HCT116 (cell line): Measurements from ENCODE around the gene RECQL5. TPM values are rescaled to one million over a fixed set of nuclear protein-coding genes. Genes with fewer than 3 reads are reported as not detected.

Experiments used
- ATAC-seq: fragments of 200-7000 bp; cut with Tn5 transposase; 2 replicates; pipeline ENCODE4 v1.9.1; 2020; ENCODE audit warnings: mild to moderate bottlenecking, moderate library complexity
- BruUV-seq: library from RNA; stranded (reverse); fragments of 400-500 nt; replicated peaks from 2 replicates; lab custom pipeline; 2021; lab: Mats Ljungman, UMichigan
- CTCF ChIA-PET: fragments of 300-600 bp; sonication (Branson Sonifier 250); formaldehyde crosslinking; loops from one replicate; lab custom pipeline; 2021; ENCODE audit warnings: antibody characterized with exemption; lab: Charles Lee
- POLR2A ChIA-PET: fragments of 300-600, 350-600 bp; sonication (Branson Sonifier 250); formaldehyde crosslinking; loops from one replicate; lab custom pipeline; 2021; ENCODE audit warnings: antibody characterized with exemption; lab: Charles Lee
- RAD21 ChIA-PET, 2 experiments: fragments of 300-600 bp; sonication (Branson Sonifier 250); formaldehyde crosslinking; loops; one replicate each; lab custom pipeline; 2023; ENCODE audit warnings: low total read pairs in 2 of 2; ENCODE audit not compliant: uncharacterized antibody in 2 of 2, unreplicated experiment in 2 of 2, low non-redundant PET in 1 of 2; lab: Charles Lee
- DNase-seq: peaks from one replicate; pipeline ENCODE4 v3.0.0-alpha.2; 2010; ENCODE audit warnings: low read depth, low spot score
- H2AFZ ChIP-seq: fragments of 200-600 bp; shearing (Covaris generic), sonication (generic); 2 replicates; pipeline ENCODE4 v1.6.1; 2017; ENCODE audit warnings: low read depth, mixed run types, mixed read lengths, antibody characterized with exemption, low read length; ENCODE audit not compliant: poor library complexity, severe bottlenecking
- H3K27ac ChIP-seq: 2 replicates; pipeline ENCODE4 v1.5.1; 2012; ENCODE audit warnings: low read depth, low read length
- H3K27me3 ChIP-seq: fragments of 200-600 bp; sonication (generic); 2 replicates; pipeline ENCODE4 v1.6.1; 2016; ENCODE audit warnings: mixed run types, low read length, mixed read lengths; ENCODE audit not compliant: insufficient read depth
- H3K36me3 ChIP-seq, 2 experiments: fragments of 200-500 bp in 1 of 2; fragments of 200-600 bp in 1 of 2; sonication (Bioruptor generic) in 1 of 2; sonication (generic) in 1 of 2; 2 replicates each; pipeline versions ENCODE4 v1.5.1 to v1.6.1; 2014 to 2016; ENCODE audit warnings: low read length in 2 of 2, inconsistent platforms in 1 of 2, mixed read lengths in 1 of 2, mixed run types in 1 of 2; ENCODE audit not compliant: insufficient read depth in 2 of 2, control insufficient read depth in 1 of 2
- H3K4me1 ChIP-seq, 2 experiments: fragments of 200-600 bp in 1 of 2; sonication (generic) in 1 of 2; 2 replicates each; pipeline versions ENCODE4 v1.5.1 to v1.6.1; 2012 to 2017; ENCODE audit warnings: low read length in 2 of 2, inconsistent platforms in 1 of 2, mild to moderate bottlenecking in 1 of 2, mixed read lengths in 1 of 2, mixed run types in 1 of 2, moderate library complexity in 1 of 2; ENCODE audit not compliant: insufficient read depth in 2 of 2, control insufficient read depth in 1 of 2
- H3K4me2 ChIP-seq: fragments of 200-600 bp; sonication (generic); 2 replicates; pipeline ENCODE4 v1.6.1; 2017; ENCODE audit warnings: mixed run types, low read length, mixed read lengths
- H3K4me3 ChIP-seq, 2 experiments: fragments of 200-600 bp in 1 of 2; sonication (generic) in 1 of 2; replicated peaks in 1 of 2; 2 replicates each; pipeline ENCODE4 v1.5.1; 2011 to 2016; ENCODE audit warnings: low read length in 2 of 2, control low read depth in 1 of 2, low read depth in 1 of 2, mild to moderate bottlenecking in 1 of 2, mixed read lengths in 1 of 2, mixed run types in 1 of 2
- H3K79me2 ChIP-seq: fragments of 200-600 bp; sonication (generic); 2 replicates; pipeline ENCODE4 v1.6.1; 2017; ENCODE audit warnings: mild to moderate bottlenecking, mixed run types, low read length, moderate library complexity, mixed read lengths; ENCODE audit not compliant: insufficient read depth
- H3K9ac ChIP-seq: fragments of 200-600 bp; sonication (generic); 2 replicates; pipeline ENCODE4 v1.6.1; 2016; ENCODE audit warnings: low read length, mixed read lengths
- H3K9me2 ChIP-seq: fragments of 200-600 bp; sonication (generic), shearing (Covaris generic); 2 replicates; pipeline ENCODE4 v1.6.1; 2017; ENCODE audit warnings: mixed run types, mild to moderate bottlenecking, moderate library complexity; ENCODE audit not compliant: insufficient read depth
- H3K9me3 ChIP-seq, 2 experiments: fragments of 200-500 bp in 1 of 2; fragments of 200-600 bp in 1 of 2; sonication (Bioruptor generic) in 1 of 2; sonication (generic) in 1 of 2; 2 replicates each; pipeline ENCODE4 v1.6.1; 2014 to 2017; ENCODE audit warnings: low read length in 2 of 2, mixed read lengths in 2 of 2, inconsistent platforms in 1 of 2, low read depth in 1 of 2, mild to moderate bottlenecking in 1 of 2, mixed run types in 1 of 2, moderate library complexity in 1 of 2; ENCODE audit not compliant: control insufficient read depth in 1 of 2, insufficient read depth in 1 of 2
- H4K20me1 ChIP-seq: fragments of 200-600 bp; sonication (generic), shearing (Covaris generic); 2 replicates; pipeline ENCODE4 v1.6.1; 2017; ENCODE audit warnings: mixed run types, mild to moderate bottlenecking, moderate library complexity; ENCODE audit not compliant: insufficient read depth
- CBX3 ChIP-seq: IDR thresholded peaks from 2 replicates; pipeline ENCODE4 v1.6.1; 2012; ENCODE audit warnings: low read depth
- CEBPB ChIP-seq: IDR thresholded peaks from 2 replicates; pipeline ENCODE4 v1.6.1; 2012; ENCODE audit warnings: low read depth
- EGR1 ChIP-seq: IDR thresholded peaks from 2 replicates; pipeline ENCODE4 v1.6.1; 2012; ENCODE audit warnings: low read depth
- ELF1 ChIP-seq: IDR thresholded peaks from 2 replicates; pipeline ENCODE4 v1.6.1; 2012; ENCODE audit warnings: low read depth, borderline replicate concordance
- EZH2 ChIP-seq: fragments of 200-600 bp; sonication (generic); IDR thresholded peaks from 2 replicates; pipeline ENCODE4 v1.6.1; 2017; ENCODE audit warnings: antibody characterized with exemption, mixed run types
- EZH2phosphoT487 ChIP-seq: fragments of 200-600 bp; IDR thresholded peaks from 2 replicates; pipeline ENCODE4 v1.6.1; 2018; ENCODE audit warnings: antibody characterized with exemption, borderline replicate concordance
- FOSL1 ChIP-seq: IDR thresholded peaks from 2 replicates; pipeline ENCODE4 v1.6.1; 2012; ENCODE audit warnings: low read depth
- JUND ChIP-seq: IDR thresholded peaks from 2 replicates; pipeline ENCODE4 v1.6.1; 2012
- POLR2AphosphoS5 ChIP-seq: IDR thresholded peaks from 2 replicates; pipeline ENCODE4 v1.6.1; 2011; ENCODE audit warnings: mild to moderate bottlenecking, low read depth, low read length, moderate library complexity
- RAD21 ChIP-seq: IDR thresholded peaks from 2 replicates; pipeline ENCODE4 v1.6.1; 2012; ENCODE audit warnings: low read depth, mild to moderate bottlenecking
- SIN3A ChIP-seq: IDR thresholded peaks from 2 replicates; pipeline ENCODE4 v1.6.1; 2012; ENCODE audit warnings: low read depth
- SP1 ChIP-seq: IDR thresholded peaks from 2 replicates; pipeline ENCODE4 v1.6.1; 2012; ENCODE audit warnings: low read depth
- SRF ChIP-seq: IDR thresholded peaks from 2 replicates; pipeline ENCODE4 v1.6.1; 2012; ENCODE audit warnings: low read depth
- TCF7L2 ChIP-seq: IDR thresholded peaks from 2 replicates; pipeline ENCODE4 v1.7.0; 2011; ENCODE audit warnings: borderline replicate concordance, inconsistent platforms; ENCODE audit not compliant: insufficient read depth, insufficient read length; ENCODE audit errors: extremely low read depth
- YY1 ChIP-seq: IDR thresholded peaks from 2 replicates; pipeline ENCODE4 v1.6.1; 2011; ENCODE audit warnings: low read length, low read depth, moderate library complexity, mild to moderate bottlenecking; ENCODE audit not compliant: insufficient replicate concordance; ENCODE audit errors: extremely low read depth
- ZBTB33 ChIP-seq: IDR thresholded peaks from 2 replicates; pipeline ENCODE4 v1.6.1; 2011; ENCODE audit warnings: mild to moderate bottlenecking, low read length, moderate library complexity; ENCODE audit not compliant: insufficient replicate concordance; ENCODE audit errors: extremely low read depth
- ZNF274 ChIP-seq: fragments of 200-500 bp; sonication (Bioruptor generic); IDR thresholded peaks from 2 replicates; pipeline ENCODE4 v1.6.1; 2014; ENCODE audit warnings: mild to moderate bottlenecking, low read depth, low read length, inconsistent platforms
- intact Hi-C: fragments of 100-400 bp; cut with micrococcal nuclease; formaldehyde crosslinking; loops from 2 replicates; pipeline ENCODE4 v1.10.0; 2022
- total RNA-seq: library from RNA; stranded (reverse); gene quantifications from one replicate; pipeline ENCODE4 v1.2.1, GENCODE V29; 2021; ENCODE audit not compliant: unreplicated experiment
- TF ChIP-seq, protein P1 (sequence below): IDR thresholded peaks from 2 replicates; pipeline ENCODE4 v1.6.1; 2012; ENCODE audit warnings: low read depth
- TF ChIP-seq, protein P2 (sequence below): IDR thresholded peaks from 2 replicates; pipeline ENCODE4 v1.6.1; 2012
- TF ChIP-seq, protein P3 (sequence below), 3 experiments: fragments of 200-600 bp in 1 of 3; sonication (generic) in 1 of 3; IDR thresholded peaks in 2 of 3; conservative IDR thresholded peaks in 1 of 3; 2 replicates each; pipeline ENCODE4 v1.5.1; 2012 to 2017; ENCODE audit warnings: low read depth in 2 of 3, low read length in 2 of 3, antibody characterized with exemption in 1 of 3, borderline replicate concordance in 1 of 3, control low read depth in 1 of 3, mild to moderate bottlenecking in 1 of 3, mixed read lengths in 1 of 3, mixed run types in 1 of 3, moderate library complexity in 1 of 3; ENCODE audit not compliant: insufficient read depth in 1 of 3

Gene RECQL5
- total RNA-seq, 1 experiment from 2014 or later, result 83.3 TPM

DNA sequence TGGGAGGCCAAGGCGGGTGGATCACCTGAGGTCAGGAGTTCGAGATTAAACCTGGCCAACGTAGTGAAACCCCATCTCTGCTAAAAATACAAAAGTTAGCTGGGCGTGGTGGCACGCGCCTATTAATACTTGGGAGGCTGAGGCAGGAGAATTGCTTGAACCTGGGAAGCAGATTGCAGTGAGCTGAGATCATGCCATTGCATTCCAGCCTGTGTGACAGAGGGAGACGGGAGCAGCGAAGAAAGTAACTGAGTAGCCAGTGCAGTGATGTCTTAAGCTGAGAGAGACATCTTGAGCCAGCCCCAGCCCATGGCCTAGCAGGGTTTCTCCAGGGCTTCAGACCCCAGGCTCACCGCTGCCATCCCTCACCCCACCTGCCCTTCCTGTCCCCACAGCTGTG, 43.6 kb downstream of the RECQL5 start:
- Histone ChIP-seq H3K9me3 (no peaks in the 10 kb centered on the region), H3K4me1 (peaks cover 0 to 5% of the 10 kb centered on the region in 2 experiments; a peak in 1 of 4 replicates), H4K20me1 (no peaks in the 10 kb centered on the region), H3K4me2 (no peak overlapping the region), H3K9me2 (no peaks in the 10 kb centered on the region), H3K36me3 (no peaks in the 10 kb centered on the region), H3K4me3 (no peak overlapping the region), H2AFZ (no peak overlapping the region), H3K9ac (no peak overlapping the region), H3K79me2 (no peaks in the 10 kb centered on the region), H3K27ac (no peak overlapping the region), H3K27me3 (no peaks in the 10 kb centered on the region)
- POLR2A ChIA-PET, result no interaction called here
- CTCF ChIA-PET, result interaction anchor here (1.1 to 6.9 kb wide), 2 partner anchors 10 to 22 kb away, joined by 3 to 63 read pairs; partner anchors contain the start of gene SMIM5
- BruUV-seq, result no TSS peak
- no peak for TF ChIP-seq ZNF274
- no peak for TF ChIP-seq EGR1
- TF ChIP-seq FOSL1, result no peak
- TF ChIP-seq CBX3, result no peak
- no peak for TF ChIP-seq ZBTB33
- TF ChIP-seq JUND, result no peak
- TF ChIP-seq TCF7L2, result no peak
- no peak for TF ChIP-seq SP1
- no peak for TF ChIP-seq CEBPB
- no peak for TF ChIP-seq ELF1
- no peak for TF ChIP-seq EZH2phosphoT487
- TF ChIP-seq RAD21, result no peak
- TF ChIP-seq SIN3A, result no peak
- no peak for TF ChIP-seq POLR2AphosphoS5
- TF ChIP-seq, protein P1, sequence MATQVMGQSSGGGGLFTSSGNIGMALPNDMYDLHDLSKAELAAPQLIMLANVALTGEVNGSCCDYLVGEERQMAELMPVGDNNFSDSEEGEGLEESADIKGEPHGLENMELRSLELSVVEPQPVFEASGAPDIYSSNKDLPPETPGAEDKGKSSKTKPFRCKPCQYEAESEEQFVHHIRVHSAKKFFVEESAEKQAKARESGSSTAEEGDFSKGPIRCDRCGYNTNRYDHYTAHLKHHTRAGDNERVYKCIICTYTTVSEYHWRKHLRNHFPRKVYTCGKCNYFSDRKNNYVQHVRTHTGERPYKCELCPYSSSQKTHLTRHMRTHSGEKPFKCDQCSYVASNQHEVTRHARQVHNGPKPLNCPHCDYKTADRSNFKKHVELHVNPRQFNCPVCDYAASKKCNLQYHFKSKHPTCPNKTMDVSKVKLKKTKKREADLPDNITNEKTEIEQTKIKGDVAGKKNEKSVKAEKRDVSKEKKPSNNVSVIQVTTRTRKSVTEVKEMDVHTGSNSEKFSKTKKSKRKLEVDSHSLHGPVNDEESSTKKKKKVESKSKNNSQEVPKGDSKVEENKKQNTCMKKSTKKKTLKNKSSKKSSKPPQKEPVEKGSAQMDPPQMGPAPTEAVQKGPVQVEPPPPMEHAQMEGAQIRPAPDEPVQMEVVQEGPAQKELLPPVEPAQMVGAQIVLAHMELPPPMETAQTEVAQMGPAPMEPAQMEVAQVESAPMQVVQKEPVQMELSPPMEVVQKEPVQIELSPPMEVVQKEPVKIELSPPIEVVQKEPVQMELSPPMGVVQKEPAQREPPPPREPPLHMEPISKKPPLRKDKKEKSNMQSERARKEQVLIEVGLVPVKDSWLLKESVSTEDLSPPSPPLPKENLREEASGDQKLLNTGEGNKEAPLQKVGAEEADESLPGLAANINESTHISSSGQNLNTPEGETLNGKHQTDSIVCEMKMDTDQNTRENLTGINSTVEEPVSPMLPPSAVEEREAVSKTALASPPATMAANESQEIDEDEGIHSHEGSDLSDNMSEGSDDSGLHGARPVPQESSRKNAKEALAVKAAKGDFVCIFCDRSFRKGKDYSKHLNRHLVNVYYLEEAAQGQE, result no peak
- TF ChIP-seq EZH2, result no peak
- TF ChIP-seq, protein P2, sequence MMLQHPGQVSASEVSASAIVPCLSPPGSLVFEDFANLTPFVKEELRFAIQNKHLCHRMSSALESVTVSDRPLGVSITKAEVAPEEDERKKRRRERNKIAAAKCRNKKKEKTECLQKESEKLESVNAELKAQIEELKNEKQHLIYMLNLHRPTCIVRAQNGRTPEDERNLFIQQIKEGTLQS, result no peak
- no peak for TF ChIP-seq SRF
- no peak for TF ChIP-seq YY1
- TF ChIP-seq, protein P3, sequence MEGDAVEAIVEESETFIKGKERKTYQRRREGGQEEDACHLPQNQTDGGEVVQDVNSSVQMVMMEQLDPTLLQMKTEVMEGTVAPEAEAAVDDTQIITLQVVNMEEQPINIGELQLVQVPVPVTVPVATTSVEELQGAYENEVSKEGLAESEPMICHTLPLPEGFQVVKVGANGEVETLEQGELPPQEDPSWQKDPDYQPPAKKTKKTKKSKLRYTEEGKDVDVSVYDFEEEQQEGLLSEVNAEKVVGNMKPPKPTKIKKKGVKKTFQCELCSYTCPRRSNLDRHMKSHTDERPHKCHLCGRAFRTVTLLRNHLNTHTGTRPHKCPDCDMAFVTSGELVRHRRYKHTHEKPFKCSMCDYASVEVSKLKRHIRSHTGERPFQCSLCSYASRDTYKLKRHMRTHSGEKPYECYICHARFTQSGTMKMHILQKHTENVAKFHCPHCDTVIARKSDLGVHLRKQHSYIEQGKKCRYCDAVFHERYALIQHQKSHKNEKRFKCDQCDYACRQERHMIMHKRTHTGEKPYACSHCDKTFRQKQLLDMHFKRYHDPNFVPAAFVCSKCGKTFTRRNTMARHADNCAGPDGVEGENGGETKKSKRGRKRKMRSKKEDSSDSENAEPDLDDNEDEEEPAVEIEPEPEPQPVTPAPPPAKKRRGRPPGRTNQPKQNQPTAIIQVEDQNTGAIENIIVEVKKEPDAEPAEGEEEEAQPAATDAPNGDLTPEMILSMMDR (IDR thresholded peaks at IDR 0.05 in 2 of 3, conservative IDR thresholded peaks at IDR 0.05 in 1 of 3; ENCODE audit: borderline replicate concordance in 1 of 3, insufficient read depth in 1 of 3, low read depth in 2 of 3, low read length in 2 of 3), result no peak
- no peak for DNase-seq
- ATAC-seq, result no peak
- RAD21 ChIA-PET, result no interaction called here
- intact Hi-C loops, result no loop called here
